DND-41 (cell line): ENCODE data around the gene MCUR1.

Experiments used
- CTCF ChIP-seq: IDR thresholded peaks from 2 replicates; pipeline ENCODE4 v1.5.1; 2012; ENCODE audit warnings: borderline replicate concordance, low read length, moderate library complexity, mild to moderate bottlenecking; ENCODE audit not compliant: poor library complexity, severe bottlenecking; ENCODE audit errors: extremely low read depth
- EZH2 ChIP-seq: IDR thresholded peaks from 3 replicates; pipeline ENCODE4 v1.6.1; 2012; ENCODE audit warnings: borderline replicate concordance, low read depth, mild to moderate bottlenecking, moderate library complexity, low read length, inconsistent platforms; ENCODE audit not compliant: severe bottlenecking

GRCh38 chr6:13810688-13811446 is 3.5 kb downstream of the MCUR1 start:
- no peak for TF ChIP-seq CTCF
- TF ChIP-seq EZH2: no peak
